ENCODE data around the gene HSD17B4.
"Not testable (repeated sequence)": the region's sequence is repeated elsewhere in the genome, so short reads cannot be mapped to it uniquely, and the experiment has no call there.

GRCh38 chr5:119517115-119517514, 64.8 kb downstream of the HSD17B4 start:
- TF ChIP-seq POLR2A (IDR thresholded peaks at IDR 0.05) = not testable (repeated sequence)
- TF ChIP-seq, protein P1, sequence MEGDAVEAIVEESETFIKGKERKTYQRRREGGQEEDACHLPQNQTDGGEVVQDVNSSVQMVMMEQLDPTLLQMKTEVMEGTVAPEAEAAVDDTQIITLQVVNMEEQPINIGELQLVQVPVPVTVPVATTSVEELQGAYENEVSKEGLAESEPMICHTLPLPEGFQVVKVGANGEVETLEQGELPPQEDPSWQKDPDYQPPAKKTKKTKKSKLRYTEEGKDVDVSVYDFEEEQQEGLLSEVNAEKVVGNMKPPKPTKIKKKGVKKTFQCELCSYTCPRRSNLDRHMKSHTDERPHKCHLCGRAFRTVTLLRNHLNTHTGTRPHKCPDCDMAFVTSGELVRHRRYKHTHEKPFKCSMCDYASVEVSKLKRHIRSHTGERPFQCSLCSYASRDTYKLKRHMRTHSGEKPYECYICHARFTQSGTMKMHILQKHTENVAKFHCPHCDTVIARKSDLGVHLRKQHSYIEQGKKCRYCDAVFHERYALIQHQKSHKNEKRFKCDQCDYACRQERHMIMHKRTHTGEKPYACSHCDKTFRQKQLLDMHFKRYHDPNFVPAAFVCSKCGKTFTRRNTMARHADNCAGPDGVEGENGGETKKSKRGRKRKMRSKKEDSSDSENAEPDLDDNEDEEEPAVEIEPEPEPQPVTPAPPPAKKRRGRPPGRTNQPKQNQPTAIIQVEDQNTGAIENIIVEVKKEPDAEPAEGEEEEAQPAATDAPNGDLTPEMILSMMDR (IDR thresholded peaks at IDR 0.05) = not testable (repeated sequence)
